ENCODE results near the gene ZNF865.

ZNF865 gene

GRCh38 chr19:55656988-55657747, 51.7 kb downstream of the ZNF865 start:
- no peak for DNase-seq (ENCODE audit: low read depth in 2 of 3, low spot score in 1 of 3)

GRCh38 chr19:55658846-55659459, 53.5 kb downstream of the ZNF865 start:
- DNase-seq (ENCODE audit: low read depth in 2 of 3, low spot score in 1 of 3) = no peak

GRCh38 chr19:55659822-55660221, 54.4 kb downstream of the ZNF865 start:
- no peak for DNase-seq (ENCODE audit: low read depth in 2 of 3, low spot score in 1 of 3)

DNA sequence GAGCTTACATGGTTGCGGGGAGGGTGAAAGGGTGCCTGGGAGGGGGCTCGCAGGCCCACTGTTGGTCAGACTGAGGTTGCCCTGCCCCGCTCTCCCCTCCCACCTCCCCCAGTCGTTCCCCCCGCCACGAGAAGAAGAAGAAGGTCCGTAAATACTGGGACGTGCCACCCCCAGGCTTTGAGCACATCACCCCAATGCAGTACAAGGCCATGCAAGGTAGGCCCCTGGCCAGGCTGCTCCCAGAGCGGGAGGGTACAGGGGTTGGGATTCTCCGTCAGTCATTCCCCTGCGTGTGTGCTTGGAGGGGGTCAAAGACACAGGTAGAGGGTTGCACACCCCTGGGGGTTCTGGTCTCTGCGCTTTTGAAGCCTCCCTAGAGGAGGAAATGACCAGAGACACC, 55.0 kb downstream of the ZNF865 start:
- DNase-seq (ENCODE audit: low read depth in 2 of 3, low spot score in 1 of 3) = no peak

DNA sequence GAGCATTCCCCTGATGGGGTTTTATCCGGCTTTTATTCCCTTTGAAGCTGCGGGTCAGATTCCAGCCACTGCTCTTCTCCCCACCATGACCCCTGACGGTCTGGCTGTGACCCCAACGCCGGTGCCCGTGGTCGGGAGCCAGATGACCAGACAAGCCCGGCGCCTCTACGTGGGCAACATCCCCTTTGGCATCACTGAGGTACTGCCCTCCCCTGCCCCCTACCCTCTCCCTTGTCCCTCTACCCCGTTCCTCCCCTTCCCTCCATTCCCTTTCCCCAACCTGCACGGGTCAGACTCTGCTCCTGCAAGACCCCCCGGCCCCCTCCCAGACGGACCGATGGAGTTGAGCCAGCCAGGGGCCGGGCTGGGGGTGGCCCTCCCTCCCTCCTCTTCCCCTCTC, 55.5 kb downstream of the ZNF865 start:
- no peak for DNase-seq (ENCODE audit: low read depth in 2 of 3, low spot score in 1 of 3)

DNA sequence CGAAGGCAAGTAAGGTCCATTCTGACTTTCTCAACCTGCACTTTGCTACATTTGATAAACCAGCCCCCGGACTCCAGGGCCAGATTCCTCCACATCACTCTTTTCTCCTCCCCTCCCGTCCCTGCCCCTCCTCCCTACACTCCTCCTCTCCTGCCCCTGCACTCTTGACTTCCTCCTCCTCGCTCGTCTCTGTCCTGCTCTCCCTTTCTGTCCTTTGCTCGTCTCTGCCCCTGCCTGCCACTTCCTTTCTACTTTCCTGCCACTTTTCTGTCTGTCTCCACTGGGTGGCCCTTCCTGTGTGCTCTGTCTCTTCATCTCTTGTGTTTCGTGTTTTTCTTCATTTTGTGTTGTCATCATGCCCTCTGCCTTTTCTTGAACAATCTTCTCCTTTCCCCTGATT, 56.4 kb downstream of the ZNF865 start:
- DNase-seq (ENCODE audit: low read depth in 2 of 3, low spot score in 1 of 3) = no peak

DNA sequence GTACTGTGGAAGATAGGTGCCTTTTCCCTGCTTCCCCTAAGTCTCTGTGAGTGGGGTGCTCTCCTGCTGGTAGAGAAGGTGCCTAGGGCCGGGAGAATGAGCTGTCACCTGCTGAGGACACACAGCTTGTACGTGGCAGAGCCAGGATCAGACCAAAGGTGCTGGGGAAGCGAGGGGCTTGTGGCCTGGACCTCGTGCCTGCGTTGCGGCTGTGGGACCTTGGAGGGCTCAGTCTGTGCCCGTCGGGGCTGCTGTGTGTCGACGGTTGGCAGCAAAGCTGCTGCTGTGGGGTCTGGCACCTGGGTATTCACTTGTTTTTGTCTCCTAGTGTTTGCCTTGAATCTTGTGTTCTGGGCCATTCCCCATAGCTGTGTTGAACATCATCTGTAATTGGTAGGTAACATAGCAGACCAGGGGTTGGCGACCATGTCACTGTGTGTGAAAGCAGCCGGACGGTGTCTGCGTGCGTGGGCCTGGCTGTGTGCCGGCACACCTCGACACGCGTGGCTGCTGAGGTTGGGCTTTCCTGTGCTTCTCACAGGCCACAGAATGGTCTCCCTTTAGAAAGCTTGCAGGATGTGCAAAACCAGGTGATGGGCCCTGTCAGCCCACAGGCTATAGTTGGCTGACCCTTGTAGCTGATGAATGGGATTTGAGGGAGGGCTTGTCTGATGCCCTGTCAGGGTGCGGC, 58.5 kb downstream of the ZNF865 start:
- no peak for DNase-seq (ENCODE audit: low read depth in 2 of 3, low spot score in 1 of 3)

GRCh38 chr19:55666343-55667005, 61.0 kb downstream of the ZNF865 start:
- DNase-seq (ENCODE audit: low read depth in 2 of 3, low spot score in 1 of 3) = no peak
